Measurements from ENCODE around the gene RCSD1.

RCSD1 gene

DNA sequence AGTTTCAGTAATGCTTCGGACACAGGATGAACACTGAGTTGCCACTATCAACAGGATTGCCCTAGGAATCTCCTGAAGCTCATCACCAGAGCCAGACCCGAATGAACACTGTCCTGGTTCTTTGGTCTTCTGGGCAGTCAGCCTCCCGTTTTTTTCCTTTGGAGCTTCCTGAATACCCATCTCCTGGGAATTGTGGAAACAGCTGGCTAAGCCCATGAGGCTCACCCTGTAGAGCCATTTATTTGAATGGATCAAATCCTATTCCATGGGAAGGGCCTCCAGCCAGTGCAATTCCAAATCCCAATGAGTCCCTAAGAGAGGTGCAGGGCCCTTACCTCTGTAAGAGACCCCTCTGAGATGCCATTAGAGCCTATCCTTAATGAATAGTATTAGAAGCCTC lies 5.9 kb downstream of the RCSD1 start:
- ATAC-seq (ENCODE audit: low read depth) (no peak), DNase-seq (ENCODE audit: low spot score) (no peak)
- no peaks in the 10 kb centered on the region for H3K36me3 ChIP-seq (ENCODE audit: low read depth)
- no peaks in the 10 kb centered on the region for H3K9me3 ChIP-seq (ENCODE audit: severe bottlenecking)
- no peak overlapping the region for H3K27ac ChIP-seq (ENCODE audit: poor library complexity, severe bottlenecking)
- H3K4me3 ChIP-seq (ENCODE audit: severe bottlenecking), result no peak overlapping the region
- H3K4me1 ChIP-seq (ENCODE audit: insufficient read depth, poor library complexity, severe bottlenecking), result no peaks in the 10 kb centered on the region
- no peak for TF ChIP-seq CTCF (IDR thresholded peaks at IDR 0.05; ENCODE audit: poor library complexity, severe bottlenecking)
- no peaks in the 10 kb centered on the region for H3K27me3 ChIP-seq (ENCODE audit: insufficient read depth, poor library complexity, severe bottlenecking)

- Histone ChIP-seq H3K36me3 (ENCODE audit: low read depth) (no peaks in the 10 kb centered on the region), H3K27me3 (ENCODE audit: insufficient read depth, poor library complexity, severe bottlenecking) (no peaks in the 10 kb centered on the region), H3K27ac (ENCODE audit: poor library complexity, severe bottlenecking) (no peak overlapping the region), H3K4me3 (ENCODE audit: severe bottlenecking) (no peak overlapping the region), H3K9me3 (ENCODE audit: severe bottlenecking) (no peaks in the 10 kb centered on the region), H3K4me1 (ENCODE audit: insufficient read depth, poor library complexity, severe bottlenecking) (no peaks in the 10 kb centered on the region)
- no peak for TF ChIP-seq CTCF (IDR thresholded peaks at IDR 0.05; ENCODE audit: poor library complexity, severe bottlenecking)
- ATAC-seq (ENCODE audit: low read depth) (no peak), DNase-seq (ENCODE audit: low spot score) (no peak)
Observed at GRCh38 chr1:167638064-167638463, 8.0 kb downstream of the RCSD1 start.

DNA sequence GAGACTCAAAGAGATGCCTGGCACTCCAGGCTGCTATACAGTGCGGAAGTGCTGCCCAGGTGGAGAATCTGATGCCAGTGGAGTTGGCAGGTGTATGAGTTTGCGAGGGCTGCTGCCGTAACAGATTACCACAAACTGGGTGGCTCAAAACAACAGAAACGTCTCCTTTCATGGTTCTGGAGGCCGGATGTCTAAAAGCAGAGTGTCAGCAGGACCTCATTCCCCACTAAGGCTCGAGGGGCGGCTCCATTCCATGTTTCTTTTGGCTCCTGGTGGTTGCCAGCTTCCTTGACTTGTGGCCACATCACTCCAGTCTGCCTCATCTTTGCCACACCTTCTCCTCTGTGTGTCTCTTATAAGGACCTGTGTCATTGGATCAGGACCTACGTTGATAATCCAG lies 10.0 kb downstream of the RCSD1 start:
- ATAC-seq (ENCODE audit: low read depth) (no peak), DNase-seq (ENCODE audit: low spot score) (no peak)
- H3K27me3 ChIP-seq (ENCODE audit: insufficient read depth, poor library complexity, severe bottlenecking), result no peaks in the 10 kb centered on the region
- H3K4me1 ChIP-seq (ENCODE audit: insufficient read depth, poor library complexity, severe bottlenecking), result no peaks in the 10 kb centered on the region
- no peak overlapping the region for H3K4me3 ChIP-seq (ENCODE audit: severe bottlenecking)
- no peak overlapping the region for H3K27ac ChIP-seq (ENCODE audit: poor library complexity, severe bottlenecking)
- no peaks in the 10 kb centered on the region for H3K9me3 ChIP-seq (ENCODE audit: severe bottlenecking)
- no peak for TF ChIP-seq CTCF (IDR thresholded peaks at IDR 0.05; ENCODE audit: poor library complexity, severe bottlenecking)
- H3K36me3 ChIP-seq (ENCODE audit: low read depth), result no peaks in the 10 kb centered on the region

DNA sequence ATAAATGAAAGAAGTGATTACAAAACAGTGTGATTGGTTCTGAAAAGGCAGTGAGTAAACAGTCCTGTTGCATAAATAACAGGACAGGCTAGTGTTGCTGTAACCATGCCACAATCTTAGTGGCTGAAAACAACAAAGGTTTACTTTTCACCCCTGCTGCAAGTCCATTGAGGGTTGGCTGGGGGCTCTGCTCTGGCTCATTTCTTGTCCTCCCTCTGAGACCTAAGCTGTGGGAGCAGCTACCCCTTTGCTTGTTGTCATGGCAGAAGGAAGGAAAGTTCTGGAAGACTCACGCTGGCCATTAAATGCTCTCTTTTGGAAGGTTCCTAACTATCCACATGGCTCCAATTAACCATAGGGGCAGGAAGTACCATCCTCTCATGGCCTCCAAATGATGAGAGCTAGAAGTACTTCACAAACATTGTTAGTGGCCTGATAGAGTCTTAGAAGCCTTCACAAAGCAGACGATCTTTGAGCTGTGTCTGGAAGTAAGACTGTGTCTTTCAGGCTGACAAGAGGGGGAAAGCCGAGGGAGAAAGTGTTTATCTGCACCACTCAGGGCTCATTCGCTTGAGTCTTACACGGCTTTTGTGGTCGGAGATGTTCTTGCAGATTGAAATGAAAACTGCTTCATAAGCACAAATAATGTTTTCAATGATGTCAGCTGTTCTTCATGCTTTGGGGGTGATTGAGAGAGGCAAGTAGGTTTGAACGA lies 11.9 kb downstream of the RCSD1 start:
- H3K36me3 ChIP-seq (ENCODE audit: low read depth), result no peaks in the 10 kb centered on the region
- no peak for TF ChIP-seq CTCF (IDR thresholded peaks at IDR 0.05; ENCODE audit: poor library complexity, severe bottlenecking)
- H3K27ac ChIP-seq (ENCODE audit: poor library complexity, severe bottlenecking), result no peak overlapping the region
- no peaks in the 10 kb centered on the region for H3K27me3 ChIP-seq (ENCODE audit: insufficient read depth, poor library complexity, severe bottlenecking)
- DNase-seq (ENCODE audit: low spot score) (no peak), ATAC-seq (ENCODE audit: low read depth) (no peak)
- no peak overlapping the region for H3K4me3 ChIP-seq (ENCODE audit: severe bottlenecking)
- no peaks in the 10 kb centered on the region for H3K9me3 ChIP-seq (ENCODE audit: severe bottlenecking)
- no peaks in the 10 kb centered on the region for H3K4me1 ChIP-seq (ENCODE audit: insufficient read depth, poor library complexity, severe bottlenecking)

GRCh38 chr1:167642501-167642826 lies 12.4 kb downstream of the RCSD1 start:
- Histone ChIP-seq H3K4me3 (ENCODE audit: severe bottlenecking) (no peak overlapping the region), H3K27ac (ENCODE audit: poor library complexity, severe bottlenecking) (no peak overlapping the region), H3K9me3 (ENCODE audit: severe bottlenecking) (no peaks in the 10 kb centered on the region), H3K27me3 (ENCODE audit: insufficient read depth, poor library complexity, severe bottlenecking) (no peaks in the 10 kb centered on the region), H3K36me3 (ENCODE audit: low read depth) (no peaks in the 10 kb centered on the region), H3K4me1 (ENCODE audit: insufficient read depth, poor library complexity, severe bottlenecking) (no peaks in the 10 kb centered on the region)
- TF ChIP-seq CTCF (IDR thresholded peaks at IDR 0.05; ENCODE audit: poor library complexity, severe bottlenecking), result no peak
- ATAC-seq (ENCODE audit: low read depth) (no peak), DNase-seq (ENCODE audit: low spot score) (no peak)
